Lung (tissue), 12 donors: Measurements from ENCODE around the gene PELI2. TPM values are rescaled to one million over a fixed set of nuclear protein-coding genes. Genes with fewer than 3 reads are reported as not detected.

Experiments
- ATAC-seq: fragments of 200-7000 bp; cut with Tn5 transposase; one replicate; pipeline ENCODE4 v1.9.1; 2020; ENCODE audit warnings: moderate number of reproducible peaks; ENCODE audit not compliant: insufficient read depth, low FRiP score
- DNase-seq, 3 donors: peaks; one replicate each; pipeline ENCODE4 v3.0.0-alpha.2; 2013 to 2017
- H3K27ac ChIP-seq, 2 donors: one replicate each; pipeline ENCODE4 v1.5.1; 2013; ENCODE audit warnings: mild to moderate bottlenecking in 2 of 2, moderate library complexity in 2 of 2, control low read depth in 1 of 2, inconsistent platforms in 1 of 2, low read depth in 1 of 2, low read length in 1 of 2
- H3K27me3 ChIP-seq, 3 donors: one replicate each; pipeline ENCODE4 v1.5.1; 2013; ENCODE audit warnings: low read length in 2 of 3; ENCODE audit not compliant: control insufficient read depth in 3 of 3, insufficient read depth in 3 of 3
- H3K36me3 ChIP-seq, 4 donors: one replicate each; pipeline ENCODE4 v1.5.1; 2013; ENCODE audit warnings: low read length in 4 of 4, mild to moderate bottlenecking in 1 of 4, moderate library complexity in 1 of 4; ENCODE audit not compliant: control insufficient read depth in 4 of 4, insufficient read depth in 4 of 4
- H3K4me1 ChIP-seq, 5 donors: one replicate each; pipeline ENCODE4 v1.5.1; 2013; ENCODE audit warnings: low read length in 5 of 5, mild to moderate bottlenecking in 2 of 5, moderate library complexity in 1 of 5; ENCODE audit not compliant: control insufficient read depth in 5 of 5, insufficient read depth in 5 of 5
- H3K4me3 ChIP-seq: one replicate; pipeline ENCODE4 v1.5.1; 2013; ENCODE audit warnings: mild to moderate bottlenecking, control low read depth, moderate library complexity
- H3K9ac ChIP-seq, 2 donors: one replicate each; pipeline ENCODE4 v1.5.1; 2013; ENCODE audit warnings: low read length in 2 of 2, control low read depth in 1 of 2; ENCODE audit not compliant: insufficient read depth in 1 of 2
- H3K9me3 ChIP-seq, 4 donors: one replicate each; pipeline ENCODE4 v1.5.1; 2013; ENCODE audit warnings: low read length in 3 of 4, mild to moderate bottlenecking in 1 of 4, moderate library complexity in 1 of 4; ENCODE audit not compliant: control insufficient read depth in 4 of 4, insufficient read depth in 3 of 4
- WGBS, 2 donors: extraction: QIAGEN DNeasy Blood & Tissue Kit; methylation state at CpG; one replicate each; pipeline ENCODE4 v1.1.7; 2013; 5-methylcytosine and 5-hydroxymethylcytosine counted together
- polyA plus RNA-seq, 2 donors: library from polyadenylated mRNA; stranded (reverse); fragments of 200-250 nt; gene quantifications; one replicate each; pipeline ENCODE4 v1.2.1, GENCODE V29; 2013
- total RNA-seq, 2 donors: library from RNA; depleted of rRNA in 1 of 2; stranded (reverse); fragments of >200 nt in 1 of 2; gene quantifications; one replicate each; pipeline ENCODE4 v1.2.1, GENCODE V29; 2014 to 2021
- TF ChIP-seq, protein P1 (sequence below): IDR thresholded peaks from 2 replicates; pipeline ENCODE4 v1.5.1; 2012; ENCODE audit warnings: mild to moderate bottlenecking; ENCODE audit errors: control extremely low read depth, extremely low read depth
- donor health status: control.
- donor health status: control.
- donor health status: Bipolar disorder and iron deficiency.
- donor health status: healthy.
- donor health status: DM: yes; HTN: yes; CAD: no.

PELI2 gene
- total and polyA plus RNA-seq, 4 donors = 3.8 to 21.1 (median 8.5) TPM

DNA sequence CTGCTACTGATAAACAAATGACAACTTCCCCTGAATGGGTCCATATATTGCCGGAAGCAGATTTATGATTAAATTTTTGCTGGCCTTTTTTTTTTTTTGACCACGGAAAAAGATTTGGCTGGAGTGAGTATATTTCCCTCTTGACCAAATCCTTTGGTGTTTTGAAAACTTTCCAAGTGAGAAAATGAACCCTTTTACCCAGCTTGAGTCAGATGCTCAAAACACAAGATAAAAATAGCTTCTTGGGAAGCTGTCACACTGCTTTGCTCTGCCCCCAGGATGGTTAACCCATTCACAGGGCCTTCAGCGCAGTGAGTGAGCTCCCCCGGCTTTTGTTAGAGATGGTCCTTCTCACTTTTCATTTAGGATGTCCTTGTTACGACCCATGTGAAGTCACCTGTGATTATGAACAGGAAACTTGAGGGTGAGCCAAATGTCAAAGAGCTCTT, 224.3 kb downstream of the PELI2 start:
- peak in 2 of 3 donors; percentile 63 to 74 for DNase-seq
- H3K4me3 ChIP-seq = no peak overlapping the region
- 24 to 29% methylated on average over 5 of the region's 5 CpGs for WGBS, 2 donors
- peaks cover 0 to 12% (median 3%) of the 10 kb centered on the region in 5 donors for H3K4me1 ChIP-seq
- no peak overlapping the region for H3K9ac ChIP-seq
- TF ChIP-seq, protein P1, sequence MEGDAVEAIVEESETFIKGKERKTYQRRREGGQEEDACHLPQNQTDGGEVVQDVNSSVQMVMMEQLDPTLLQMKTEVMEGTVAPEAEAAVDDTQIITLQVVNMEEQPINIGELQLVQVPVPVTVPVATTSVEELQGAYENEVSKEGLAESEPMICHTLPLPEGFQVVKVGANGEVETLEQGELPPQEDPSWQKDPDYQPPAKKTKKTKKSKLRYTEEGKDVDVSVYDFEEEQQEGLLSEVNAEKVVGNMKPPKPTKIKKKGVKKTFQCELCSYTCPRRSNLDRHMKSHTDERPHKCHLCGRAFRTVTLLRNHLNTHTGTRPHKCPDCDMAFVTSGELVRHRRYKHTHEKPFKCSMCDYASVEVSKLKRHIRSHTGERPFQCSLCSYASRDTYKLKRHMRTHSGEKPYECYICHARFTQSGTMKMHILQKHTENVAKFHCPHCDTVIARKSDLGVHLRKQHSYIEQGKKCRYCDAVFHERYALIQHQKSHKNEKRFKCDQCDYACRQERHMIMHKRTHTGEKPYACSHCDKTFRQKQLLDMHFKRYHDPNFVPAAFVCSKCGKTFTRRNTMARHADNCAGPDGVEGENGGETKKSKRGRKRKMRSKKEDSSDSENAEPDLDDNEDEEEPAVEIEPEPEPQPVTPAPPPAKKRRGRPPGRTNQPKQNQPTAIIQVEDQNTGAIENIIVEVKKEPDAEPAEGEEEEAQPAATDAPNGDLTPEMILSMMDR = no peak
- ATAC-seq = peak; percentile 24
- no peaks in the 10 kb centered on the region for H3K27me3 ChIP-seq
- no peak overlapping the region for H3K27ac ChIP-seq
- H3K9me3 ChIP-seq = no peaks in the 10 kb centered on the region
- peaks cover 0 to 2% (median 0%) of the 10 kb centered on the region in 4 donors for H3K36me3 ChIP-seq

DNA sequence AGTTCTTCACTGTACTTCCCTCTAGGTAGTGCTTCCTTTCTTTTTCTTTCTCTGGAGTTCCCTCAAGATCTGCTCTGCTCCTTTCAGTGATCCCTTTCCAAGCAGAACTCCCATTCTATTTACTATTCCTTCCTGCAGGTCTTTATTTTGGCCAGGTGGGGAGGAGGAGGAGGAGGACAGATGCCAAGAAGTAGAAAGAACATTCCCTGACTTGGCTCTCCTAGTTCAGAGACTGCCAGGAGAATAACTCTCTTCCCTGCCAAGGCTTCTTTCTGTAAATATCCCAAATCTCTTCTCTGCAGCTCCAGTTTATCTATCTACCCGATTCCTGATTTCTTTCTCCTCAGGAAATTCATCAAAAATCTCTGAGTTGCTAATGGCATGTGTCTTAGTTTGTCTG, 231.7 kb downstream of the PELI2 start:
- no peak overlapping the region for H3K4me3 ChIP-seq
- H3K27me3 ChIP-seq = no peaks in the 10 kb centered on the region
- ATAC-seq = no peak
- TF ChIP-seq, protein P1 = no peak
- H3K9me3 ChIP-seq = peaks cover 0 to 3% (median 0%) of the 10 kb centered on the region in 4 donors
- no peaks in the 10 kb centered on the region for H3K4me1 ChIP-seq
- H3K36me3 ChIP-seq = no peaks in the 10 kb centered on the region
- 53 to 83% methylated on average over 1 of the region's 1 CpG for WGBS, 2 donors
- no peak overlapping the region for H3K27ac ChIP-seq
- DNase-seq = no peak
- no peak overlapping the region for H3K9ac ChIP-seq
